Hepatocyte (in vitro differentiated cells): ENCODE results near the gene NR3C2. TPM values are rescaled to one million over a fixed set of nuclear protein-coding genes. Genes with fewer than 3 reads are reported as not detected.

Experiments used
- DNase-seq: peaks from one replicate; pipeline ENCODE4 v3.0.0-alpha.2; 2016; ENCODE audit warnings: low spot score
- H2AFZ ChIP-seq: fragments of 200-600 bp; sonication (generic); 2 replicates; pipeline ENCODE4 v1.6.0; 2016; ENCODE audit warnings: antibody characterized with exemption, mild to moderate bottlenecking
- H3K27ac ChIP-seq: fragments of 200-600 bp; sonication (generic); 2 replicates; pipeline ENCODE4 v1.5.1; 2016; ENCODE audit warnings: mild to moderate bottlenecking
- H3K27me3 ChIP-seq: fragments of 200-600 bp; sonication (generic); 2 replicates; pipeline ENCODE4 v1.6.1; 2016
- H3K36me3 ChIP-seq: fragments of 200-600 bp; sonication (generic); replicated peaks from 2 replicates; pipeline ENCODE4 v1.5.1; 2016; ENCODE audit warnings: low read depth; ENCODE audit not compliant: insufficient read depth
- H3K4me1 ChIP-seq: fragments of 200-600 bp; sonication (generic); 2 replicates; pipeline ENCODE4 v1.5.1; 2016; ENCODE audit warnings: mild to moderate bottlenecking, moderate library complexity; ENCODE audit not compliant: insufficient read depth
- H3K4me2 ChIP-seq: fragments of 200-600 bp; sonication (generic); 2 replicates; pipeline ENCODE4 v1.6.0; 2016
- H3K4me3 ChIP-seq: fragments of 200-600 bp; sonication (generic); 2 replicates; pipeline ENCODE4 v1.5.1; 2016; ENCODE audit warnings: mild to moderate bottlenecking
- H3K79me2 ChIP-seq: fragments of 200-600 bp; sonication (generic); 2 replicates; pipeline ENCODE4 v1.6.0; 2017; ENCODE audit warnings: mild to moderate bottlenecking
- H3K9me2 ChIP-seq: fragments of 200-600 bp; sonication (generic); replicated peaks from 2 replicates; pipeline ENCODE4 v1.6.0; 2017; ENCODE audit warnings: mild to moderate bottlenecking; ENCODE audit not compliant: insufficient read depth
- H3K9me3 ChIP-seq: fragments of 200-600 bp; sonication (generic); 2 replicates; pipeline ENCODE4 v1.5.1; 2016; ENCODE audit warnings: low read depth, mild to moderate bottlenecking
- H4K20me1 ChIP-seq: fragments of 200-600 bp; sonication (generic); 2 replicates; pipeline ENCODE4 v1.6.0; 2016; ENCODE audit warnings: mild to moderate bottlenecking; ENCODE audit not compliant: insufficient read depth, poor library complexity, severe bottlenecking
- EZH2 ChIP-seq: fragments of 200-600 bp; sonication (generic); IDR thresholded peaks from 2 replicates; pipeline ENCODE4 v1.6.1; 2016; ENCODE audit warnings: antibody characterized with exemption, mild to moderate bottlenecking, borderline replicate concordance
- EZH2phosphoT487 ChIP-seq: fragments of 200-600 bp; sonication (generic); IDR thresholded peaks from one replicate; pipeline ENCODE4 v1.6.1; 2018; ENCODE audit warnings: antibody characterized with exemption, mild to moderate bottlenecking, low read depth, moderate library complexity; ENCODE audit not compliant: unreplicated experiment, severe bottlenecking
- WGBS: methylation state at CpG from one replicate; pipeline ENCODE4 v1.1.6; 2016; ENCODE audit warnings: low lambda C conversion rate; ENCODE audit errors: missing lambda C conversion rate; 5-methylcytosine and 5-hydroxymethylcytosine counted together
- polyA plus RNA-seq: library from polyadenylated mRNA; unstranded; fragments of >200 nt; fragmentation: Nextera tagmentation; extraction: Ambion mirVana; gene quantifications from 2 replicates; pipeline ENCODE4 v1.2.1, GENCODE V29; 2016
- total RNA-seq: library from RNA; depleted of rRNA; stranded (reverse); fragments of >200 nt; gene quantifications from 2 replicates; pipeline ENCODE4 v1.2.3, GENCODE V29; 2014
- TF ChIP-seq, protein P1 (sequence below): fragments of 200-600 bp; sonication (generic); IDR thresholded peaks from 2 replicates; pipeline ENCODE4 v1.5.1; 2016; ENCODE audit warnings: antibody characterized with exemption, mild to moderate bottlenecking; ENCODE audit not compliant: poor library complexity

NR3C2 gene
- total and polyA plus RNA-seq, 2 experiments from 2014 or later = 2.3 to 7.1 TPM

DNA sequence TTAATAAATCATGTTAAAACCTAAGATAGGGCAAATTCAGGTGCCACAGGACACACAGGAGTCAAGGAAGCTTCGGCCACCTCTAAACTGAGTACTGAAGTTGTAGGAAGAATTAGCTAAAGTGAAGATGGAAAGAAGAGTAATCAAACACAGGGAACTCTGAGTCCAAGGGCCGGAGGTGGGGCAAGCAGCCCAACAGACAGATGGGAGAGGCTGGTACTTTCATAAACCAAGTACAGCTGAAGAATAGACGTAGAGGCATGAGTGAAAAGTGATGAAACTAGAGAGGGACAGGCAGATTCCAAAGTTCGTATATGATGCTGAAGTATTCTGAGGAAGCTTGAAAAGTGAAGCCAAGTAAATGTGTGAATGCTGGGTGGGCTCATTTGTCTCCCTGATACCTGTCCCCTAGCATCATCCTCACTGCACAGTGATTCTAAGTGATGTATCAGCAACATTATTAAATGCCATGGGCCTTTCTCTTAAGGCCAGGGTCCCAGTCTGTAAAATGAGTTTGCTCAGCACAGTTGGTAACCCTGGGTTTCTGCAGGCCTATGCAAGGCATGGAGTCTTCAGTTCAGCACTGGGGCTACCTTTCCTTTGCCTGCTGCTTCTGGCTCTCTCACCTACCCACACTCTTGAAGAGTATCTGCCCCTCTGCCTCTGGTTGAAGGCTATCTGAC lies 203.3 kb downstream of the NR3C2 start:
- Histone ChIP-seq H3K4me3 (no peak overlapping the region), H3K27me3 (no peaks in the 10 kb centered on the region), H3K79me2 (no peaks in the 10 kb centered on the region), H2AFZ (no peak overlapping the region), H3K4me2 (no peak overlapping the region), H3K27ac (no peak overlapping the region), H4K20me1 (no peaks in the 10 kb centered on the region), H3K4me1 (no peaks in the 10 kb centered on the region), H3K9me3 (no peaks in the 10 kb centered on the region), H3K36me3 (no peaks in the 10 kb centered on the region), H3K9me2 (no peaks in the 10 kb centered on the region)
- TF ChIP-seq, protein P1, sequence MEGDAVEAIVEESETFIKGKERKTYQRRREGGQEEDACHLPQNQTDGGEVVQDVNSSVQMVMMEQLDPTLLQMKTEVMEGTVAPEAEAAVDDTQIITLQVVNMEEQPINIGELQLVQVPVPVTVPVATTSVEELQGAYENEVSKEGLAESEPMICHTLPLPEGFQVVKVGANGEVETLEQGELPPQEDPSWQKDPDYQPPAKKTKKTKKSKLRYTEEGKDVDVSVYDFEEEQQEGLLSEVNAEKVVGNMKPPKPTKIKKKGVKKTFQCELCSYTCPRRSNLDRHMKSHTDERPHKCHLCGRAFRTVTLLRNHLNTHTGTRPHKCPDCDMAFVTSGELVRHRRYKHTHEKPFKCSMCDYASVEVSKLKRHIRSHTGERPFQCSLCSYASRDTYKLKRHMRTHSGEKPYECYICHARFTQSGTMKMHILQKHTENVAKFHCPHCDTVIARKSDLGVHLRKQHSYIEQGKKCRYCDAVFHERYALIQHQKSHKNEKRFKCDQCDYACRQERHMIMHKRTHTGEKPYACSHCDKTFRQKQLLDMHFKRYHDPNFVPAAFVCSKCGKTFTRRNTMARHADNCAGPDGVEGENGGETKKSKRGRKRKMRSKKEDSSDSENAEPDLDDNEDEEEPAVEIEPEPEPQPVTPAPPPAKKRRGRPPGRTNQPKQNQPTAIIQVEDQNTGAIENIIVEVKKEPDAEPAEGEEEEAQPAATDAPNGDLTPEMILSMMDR = no peak
- TF ChIP-seq EZH2 = no peak
- no peak for DNase-seq
- 88% methylated on average over 4 of the region's 4 CpGs for WGBS

DNA sequence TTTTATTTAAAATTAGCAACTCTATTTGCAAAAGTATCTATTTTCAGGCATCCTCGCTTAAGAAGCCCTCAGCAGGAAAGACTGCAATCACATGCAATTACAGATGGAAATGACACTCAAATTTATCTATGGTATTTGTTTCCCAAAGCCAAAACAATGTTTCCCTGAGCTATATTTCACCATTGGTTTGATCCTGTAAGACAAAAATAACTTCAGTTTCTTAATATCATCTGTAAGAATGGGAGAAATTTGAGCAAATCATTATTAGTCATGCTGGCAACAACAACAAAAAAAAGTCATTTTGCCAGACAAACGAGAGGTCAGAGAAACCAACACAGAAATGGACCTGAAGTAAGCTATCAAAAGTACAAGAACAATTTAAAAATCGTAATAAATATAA lies 204.1 kb downstream of the NR3C2 start:
- Histone ChIP-seq H3K4me1 (no peaks in the 10 kb centered on the region), H3K9me2 (no peaks in the 10 kb centered on the region), H3K36me3 (no peaks in the 10 kb centered on the region), H4K20me1 (no peaks in the 10 kb centered on the region), H3K4me2 (no peak overlapping the region), H3K27ac (no peak overlapping the region), H3K79me2 (no peaks in the 10 kb centered on the region), H3K4me3 (no peak overlapping the region), H3K27me3 (no peaks in the 10 kb centered on the region), H3K9me3 (no peaks in the 10 kb centered on the region), H2AFZ (no peak overlapping the region)
- TF ChIP-seq, protein P1 = no peak
- TF ChIP-seq EZH2phosphoT487 = no peak
- no peak for TF ChIP-seq EZH2
- WGBS = 89% methylated on average over 3 of the region's 3 CpGs
- no peak for DNase-seq

DNA sequence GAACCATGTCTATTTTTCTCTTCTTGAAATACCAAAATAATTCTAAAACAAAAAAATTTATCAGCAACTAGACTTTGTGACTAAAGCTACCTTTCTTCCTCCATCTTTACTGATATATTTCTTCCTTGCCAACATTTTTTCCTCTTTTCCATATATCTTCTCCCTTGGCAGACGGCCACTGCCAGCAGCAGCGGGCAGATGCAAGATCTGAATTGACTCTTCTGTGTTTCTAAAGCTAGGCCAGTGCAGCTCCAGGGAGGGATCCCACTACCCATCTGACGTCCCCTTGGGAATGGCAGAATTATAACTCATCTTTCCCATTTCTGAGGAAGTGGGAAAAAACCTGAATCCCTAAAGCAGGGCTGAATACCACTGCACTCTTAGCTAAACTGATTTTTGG lies 206.4 kb downstream of the NR3C2 start:
- no peaks in the 10 kb centered on the region for H3K27me3 ChIP-seq
- WGBS = 92% methylated on average over 3 of the region's 3 CpGs
- no peaks in the 10 kb centered on the region for H3K9me3 ChIP-seq
- no peaks in the 10 kb centered on the region for H3K36me3 ChIP-seq
- H2AFZ ChIP-seq = no peak overlapping the region
- H3K4me1 ChIP-seq = no peaks in the 10 kb centered on the region
- no peak overlapping the region for H3K4me2 ChIP-seq
- H4K20me1 ChIP-seq = no peaks in the 10 kb centered on the region
- DNase-seq = no peak
- no peak overlapping the region for H3K27ac ChIP-seq
- H3K4me3 ChIP-seq = no peak overlapping the region
- H3K79me2 ChIP-seq = no peaks in the 10 kb centered on the region
- TF ChIP-seq EZH2 = no peak
- no peak for TF ChIP-seq EZH2phosphoT487
- TF ChIP-seq, protein P1 = no peak
- H3K9me2 ChIP-seq = no peaks in the 10 kb centered on the region

DNA sequence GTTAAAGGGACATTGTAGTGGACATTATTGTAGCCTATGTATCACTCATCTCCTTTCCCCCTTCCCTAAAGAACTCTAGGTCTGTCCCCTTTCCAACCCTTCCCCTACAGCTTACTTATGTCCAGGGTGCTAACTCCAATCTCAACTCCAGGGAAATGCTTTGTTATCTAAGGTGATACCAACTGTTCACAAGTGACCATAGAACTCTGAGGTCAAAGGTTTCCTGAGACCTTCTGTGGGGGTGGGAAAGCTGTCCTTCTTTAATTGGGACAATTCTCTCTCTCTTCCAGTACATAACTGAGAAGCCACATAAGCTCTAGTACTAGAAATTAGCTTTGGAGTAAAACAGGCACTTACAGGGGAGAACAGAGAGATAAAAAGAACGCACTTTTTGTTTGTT lies 212.4 kb downstream of the NR3C2 start:
- no peak overlapping the region for H3K27ac ChIP-seq
- WGBS = 62% methylated on average over 1 of the region's 1 CpG
- DNase-seq = no peak
- no peak overlapping the region for H3K4me3 ChIP-seq
- no peaks in the 10 kb centered on the region for H4K20me1 ChIP-seq
- TF ChIP-seq EZH2phosphoT487 = no peak
- TF ChIP-seq, protein P1 = no peak
- no peak for TF ChIP-seq EZH2
- H3K4me2 ChIP-seq = no peak overlapping the region
- no peaks in the 10 kb centered on the region for H3K36me3 ChIP-seq
- H3K9me2 ChIP-seq = no peaks in the 10 kb centered on the region
- H3K79me2 ChIP-seq = no peaks in the 10 kb centered on the region
- H3K4me1 ChIP-seq = peaks cover 7% of the 10 kb centered on the region
- no peaks in the 10 kb centered on the region for H3K27me3 ChIP-seq
- H2AFZ ChIP-seq = no peak overlapping the region
- no peaks in the 10 kb centered on the region for H3K9me3 ChIP-seq
